Ureter (tissue), 1 donor: Measurements from ENCODE around the gene TIMM9. TPM values are rescaled to one million over a fixed set of nuclear protein-coding genes. Genes with fewer than 3 reads are reported as not detected.
"Not testable (repeated sequence)": the region's sequence is repeated elsewhere in the genome, so short reads cannot be mapped to it uniquely, and the experiment has no call there.

Experiments
- DNase-seq: peaks from one replicate; pipeline ENCODE4 v3.0.0-alpha.2; 2020; ENCODE audit warnings: low spot score
- total RNA-seq: library from RNA; stranded (reverse); gene quantifications from one replicate; pipeline ENCODE4 v1.2.4, GENCODE V29; 2023
- donor health status: DM: yes; HTN: yes; CAD: no.

TIMM9 gene
- total RNA-seq, 1 donor from 2014 or later = 39.4 TPM

GRCh38 chr14:58398495-58398894, 28.8 kb downstream of the TIMM9 start:
- DNase-seq = no peak

- no peak for DNase-seq
Observed at GRCh38 chr14:58397156-58397555, 30.2 kb downstream of the TIMM9 start.

GRCh38 chr14:58395812-58396788, 31.2 kb downstream of the TIMM9 start, which contains the start of gene TOMM20L:
TSS of gene TOMM20L (plus strand) at chr14:58395930. CDS start at chr14:58395958, 28 bp downstream.
- DNase-seq = peak; percentile 78

GRCh38 chr14:58395562-58395811, 31.8 kb downstream of the TIMM9 start:
- no peak for DNase-seq

GRCh38 chr14:58390830-58391229, 36.5 kb downstream of the TIMM9 start:
- DNase-seq = no peak

GRCh38 chr14:58376791-58377190, 50.5 kb downstream of the TIMM9 start:
- DNase-seq = no peak

GRCh38 chr14:58368956-58369355, 58.4 kb downstream of the TIMM9 start:
- DNase-seq = no peak

- no peak for DNase-seq
Observed at GRCh38 chr14:58367296-58367695, 60.0 kb downstream of the TIMM9 start.

GRCh38 chr14:58364316-58364715, 63.0 kb downstream of the TIMM9 start:
- DNase-seq = no peak

GRCh38 chr14:58362798-58363412, 64.4 kb downstream of the TIMM9 start:
- DNase-seq = no peak

GRCh38 chr14:58362272-58362671, 65.1 kb downstream of the TIMM9 start:
- not testable (repeated sequence) for DNase-seq

Other genes with a start within 250 kb of the TIMM9 start
- gene ACTR10, start 227.4 kb downstream of the TIMM9 start, total RNA-seq = 61.5 TPM
- gene PSMA3, start 182.7 kb downstream of the TIMM9 start, total RNA-seq = 185 TPM
- 33.9 TPM for gene ARID4A, start 129.0 kb downstream of the TIMM9 start, total RNA-seq
- gene TOMM20L, start 31.6 kb downstream of the TIMM9 start, total RNA-seq = not detected
- 21.7 TPM for gene KIAA0586, start 188 bp upstream of the TIMM9 start, total RNA-seq
- gene DACT1, start 210.4 kb upstream of the TIMM9 start, total RNA-seq = 13.5 TPM